ENCODE results near the gene TMEM259. TPM values are rescaled to one million over a fixed set of nuclear protein-coding genes. Genes with fewer than 3 reads are reported as not detected.
A peak's percentile ranks its signal among the peaks of the same experiment; 100 is the strongest.

TMEM259 gene
- total and polyA plus RNA-seq, 2 of the 13 experiments (the other 11 are each of a cell fraction or from before 2014, with no cell fraction given), result 64.7 to 164 TPM

DNA sequence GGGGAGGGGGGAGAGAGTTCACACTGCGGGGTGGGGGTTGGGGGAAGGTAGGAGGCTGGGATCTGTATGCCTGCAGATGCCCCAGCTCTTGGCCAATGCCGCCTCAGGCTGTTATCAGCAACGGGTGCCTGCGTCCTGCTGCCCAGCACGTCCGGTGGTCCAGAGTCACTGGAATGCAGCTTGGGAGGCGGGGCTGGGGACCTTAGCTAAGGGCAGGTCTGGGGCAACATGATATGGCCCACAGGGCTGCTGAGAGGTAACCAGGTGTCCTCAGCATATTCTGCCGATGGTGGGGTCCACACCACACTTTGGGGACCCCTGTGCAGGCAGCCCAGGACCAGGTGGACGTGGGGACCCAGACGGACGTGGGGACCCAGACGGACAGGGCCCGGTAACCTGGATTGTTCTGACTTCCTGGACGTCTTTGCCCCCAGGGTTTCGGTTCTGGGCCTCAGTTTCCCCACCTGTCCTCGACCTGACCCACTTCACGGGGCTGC lies 45.4 kb upstream of the TMEM259 start (continued):
- TF ChIP-seq, protein P1, sequence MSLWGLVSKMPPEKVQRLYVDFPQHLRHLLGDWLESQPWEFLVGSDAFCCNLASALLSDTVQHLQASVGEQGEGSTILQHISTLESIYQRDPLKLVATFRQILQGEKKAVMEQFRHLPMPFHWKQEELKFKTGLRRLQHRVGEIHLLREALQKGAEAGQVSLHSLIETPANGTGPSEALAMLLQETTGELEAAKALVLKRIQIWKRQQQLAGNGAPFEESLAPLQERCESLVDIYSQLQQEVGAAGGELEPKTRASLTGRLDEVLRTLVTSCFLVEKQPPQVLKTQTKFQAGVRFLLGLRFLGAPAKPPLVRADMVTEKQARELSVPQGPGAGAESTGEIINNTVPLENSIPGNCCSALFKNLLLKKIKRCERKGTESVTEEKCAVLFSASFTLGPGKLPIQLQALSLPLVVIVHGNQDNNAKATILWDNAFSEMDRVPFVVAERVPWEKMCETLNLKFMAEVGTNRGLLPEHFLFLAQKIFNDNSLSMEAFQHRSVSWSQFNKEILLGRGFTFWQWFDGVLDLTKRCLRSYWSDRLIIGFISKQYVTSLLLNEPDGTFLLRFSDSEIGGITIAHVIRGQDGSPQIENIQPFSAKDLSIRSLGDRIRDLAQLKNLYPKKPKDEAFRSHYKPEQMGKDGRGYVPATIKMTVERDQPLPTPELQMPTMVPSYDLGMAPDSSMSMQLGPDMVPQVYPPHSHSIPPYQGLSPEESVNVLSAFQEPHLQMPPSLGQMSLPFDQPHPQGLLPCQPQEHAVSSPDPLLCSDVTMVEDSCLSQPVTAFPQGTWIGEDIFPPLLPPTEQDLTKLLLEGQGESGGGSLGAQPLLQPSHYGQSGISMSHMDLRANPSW (CRISPR knock-in tag; IDR thresholded peaks at IDR 0.05; ENCODE audit: borderline replicate concordance), result no peak
- no peak for TF ChIP-seq EP300 (IDR thresholded peaks at IDR 0.05; ENCODE audit: low read depth in 2 of 2, low read length in 2 of 2)
- no peak for TF ChIP-seq EP300 (CRISPR knock-in tag; IDR thresholded peaks at IDR 0.05; ENCODE audit: borderline replicate concordance)
- TF ChIP-seq GATA4 (IDR thresholded peaks at IDR 0.05; ENCODE audit: borderline replicate concordance, low read depth), result no peak; the same call in 1 of the 2 replicates
- no peak for TF ChIP-seq ZNF598 (CRISPR knock-in tag; IDR thresholded peaks at IDR 0.05; ENCODE audit: borderline replicate concordance)
- no peak for TF ChIP-seq GABPB1 (CRISPR knock-in tag; IDR thresholded peaks at IDR 0.05)
- TF ChIP-seq, protein P2, sequence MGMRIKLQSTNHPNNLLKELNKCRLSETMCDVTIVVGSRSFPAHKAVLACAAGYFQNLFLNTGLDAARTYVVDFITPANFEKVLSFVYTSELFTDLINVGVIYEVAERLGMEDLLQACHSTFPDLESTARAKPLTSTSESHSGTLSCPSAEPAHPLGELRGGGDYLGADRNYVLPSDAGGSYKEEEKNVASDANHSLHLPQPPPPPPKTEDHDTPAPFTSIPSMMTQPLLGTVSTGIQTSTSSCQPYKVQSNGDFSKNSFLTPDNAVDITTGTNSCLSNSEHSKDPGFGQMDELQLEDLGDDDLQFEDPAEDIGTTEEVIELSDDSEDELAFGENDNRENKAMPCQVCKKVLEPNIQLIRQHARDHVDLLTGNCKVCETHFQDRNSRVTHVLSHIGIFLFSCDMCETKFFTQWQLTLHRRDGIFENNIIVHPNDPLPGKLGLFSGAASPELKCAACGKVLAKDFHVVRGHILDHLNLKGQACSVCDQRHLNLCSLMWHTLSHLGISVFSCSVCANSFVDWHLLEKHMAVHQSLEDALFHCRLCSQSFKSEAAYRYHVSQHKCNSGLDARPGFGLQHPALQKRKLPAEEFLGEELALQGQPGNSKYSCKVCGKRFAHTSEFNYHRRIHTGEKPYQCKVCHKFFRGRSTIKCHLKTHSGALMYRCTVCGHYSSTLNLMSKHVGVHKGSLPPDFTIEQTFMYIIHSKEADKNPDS (CRISPR knock-in tag; IDR thresholded peaks at IDR 0.05), result 0 out of 2 replicates have a peak, but pooled peaks have one; percentile 26
- TF ChIP-seq NCOA1 (CRISPR knock-in tag; IDR thresholded peaks at IDR 0.05), result 0 out of 2 replicates have a peak, but pooled peaks have one; percentile 49
- TF ChIP-seq HNRNPL (IDR thresholded peaks at IDR 0.05; ENCODE audit: low read depth, low read length), result peak; percentile 47; the same call in 1 of the 2 replicates
- TF ChIP-seq, protein P3, sequence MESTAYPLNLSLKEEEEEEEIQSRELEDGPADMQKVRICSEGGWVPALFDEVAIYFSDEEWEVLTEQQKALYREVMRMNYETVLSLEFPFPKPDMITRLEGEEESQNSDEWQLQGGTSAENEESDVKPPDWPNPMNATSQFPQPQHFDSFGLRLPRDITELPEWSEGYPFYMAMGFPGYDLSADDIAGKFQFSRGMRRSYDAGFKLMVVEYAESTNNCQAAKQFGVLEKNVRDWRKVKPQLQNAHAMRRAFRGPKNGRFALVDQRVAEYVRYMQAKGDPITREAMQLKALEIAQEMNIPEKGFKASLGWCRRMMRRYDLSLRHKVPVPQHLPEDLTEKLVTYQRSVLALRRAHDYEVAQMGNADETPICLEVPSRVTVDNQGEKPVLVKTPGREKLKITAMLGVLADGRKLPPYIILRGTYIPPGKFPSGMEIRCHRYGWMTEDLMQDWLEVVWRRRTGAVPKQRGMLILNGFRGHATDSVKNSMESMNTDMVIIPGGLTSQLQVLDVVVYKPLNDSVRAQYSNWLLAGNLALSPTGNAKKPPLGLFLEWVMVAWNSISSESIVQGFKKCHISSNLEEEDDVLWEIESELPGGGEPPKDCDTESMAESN (CRISPR knock-in tag; conservative IDR thresholded peaks at IDR 0.05), result no peak
- no peak for TF ChIP-seq ZNF207 (IDR thresholded peaks at IDR 0.05; ENCODE audit: borderline replicate concordance)
- TF ChIP-seq, protein P4, sequence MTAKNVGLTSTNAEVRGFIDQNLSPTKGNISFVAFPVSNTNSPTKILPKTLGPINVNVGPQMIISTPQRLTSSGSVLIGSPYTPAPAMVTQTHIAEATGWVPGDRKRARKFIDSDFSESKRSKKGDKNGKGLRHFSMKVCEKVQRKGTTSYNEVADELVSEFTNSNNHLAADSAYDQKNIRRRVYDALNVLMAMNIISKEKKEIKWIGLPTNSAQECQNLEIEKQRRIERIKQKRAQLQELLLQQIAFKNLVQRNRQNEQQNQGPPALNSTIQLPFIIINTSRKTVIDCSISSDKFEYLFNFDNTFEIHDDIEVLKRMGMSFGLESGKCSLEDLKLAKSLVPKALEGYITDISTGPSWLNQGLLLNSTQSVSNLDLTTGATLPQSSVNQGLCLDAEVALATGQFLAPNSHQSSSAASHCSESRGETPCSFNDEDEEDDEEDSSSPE (CRISPR knock-in tag; IDR thresholded peaks at IDR 0.05), result no peak
- TF ChIP-seq TOPORS (CRISPR knock-in tag; IDR thresholded peaks at IDR 0.05), result no peak
- TF ChIP-seq RFXAP (CRISPR knock-in tag; IDR thresholded peaks at IDR 0.05; ENCODE audit: borderline replicate concordance), result peak; percentile 69; the same call in 1 of the 2 replicates
- TF ChIP-seq ZNF333 (CRISPR knock-in tag; IDR thresholded peaks at IDR 0.05; ENCODE audit: borderline replicate concordance), result no peak
- TF ChIP-seq SOX5 (CRISPR knock-in tag; IDR thresholded peaks at IDR 0.05; ENCODE audit: borderline replicate concordance), result peak; percentile 41
- TF ChIP-seq ZNF780A (CRISPR knock-in tag; IDR thresholded peaks at IDR 0.05), result no peak
- TF ChIP-seq, protein P5, sequence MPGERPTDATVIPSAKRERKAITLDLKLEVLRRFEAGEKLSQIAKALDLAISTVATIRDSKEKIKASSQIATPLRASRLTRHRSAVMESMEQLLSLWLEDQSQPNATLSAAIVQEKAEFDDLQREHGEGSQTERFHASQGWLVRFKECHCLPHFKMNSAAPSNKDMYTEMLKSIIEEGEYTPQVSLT (CRISPR knock-in tag; IDR thresholded peaks at IDR 0.05; ENCODE audit: borderline replicate concordance, low read depth), result no peak
- TF ChIP-seq ZNF350 (CRISPR knock-in tag; IDR thresholded peaks at IDR 0.05; ENCODE audit: borderline replicate concordance, low read depth), result no peak

Measured in HepG2 (cell line).